Stomach (tissue), 9 donors: ENCODE measurements around the gene HEATR1. TPM values are rescaled to one million over a fixed set of nuclear protein-coding genes. Genes with fewer than 3 reads are reported as not detected.

ENCODE experiments used
- DNase-seq, 2 donors: peaks; one replicate each; pipeline versions ENCODE4 v3.0.0 to v3.0.0-alpha.2; 2013 to 2019
- H3K27ac ChIP-seq, 5 donors: fragments of 200-600 bp in 4 of 5; sonication (generic) in 4 of 5; one replicate each; pipeline ENCODE4 v1.5.1; 2013 to 2019; ENCODE audit warnings: mild to moderate bottlenecking in 1 of 5, moderate library complexity in 1 of 5
- H3K27me3 ChIP-seq, 3 donors: fragments of 200-600 bp; sonication (generic); one replicate each; pipeline ENCODE4 v1.5.1; 2017 to 2019; ENCODE audit warnings: mixed run types in 1 of 3
- H3K36me3 ChIP-seq, 4 donors: fragments of 200-600 bp; sonication (generic); 1 replicate in 3 of 4; 2 replicates in 1 of 4; pipeline ENCODE4 v1.5.1; 2016 to 2019
- H3K4me1 ChIP-seq, 4 donors: fragments of 200-600 bp; sonication (generic); one replicate each; pipeline ENCODE4 v1.5.1; 2016 to 2019
- H3K4me3 ChIP-seq, 4 donors: fragments of 200-600 bp; sonication (generic) in 3 of 4; one replicate each; pipeline ENCODE4 v1.5.1; 2016 to 2019; ENCODE audit warnings: mild to moderate bottlenecking in 1 of 4
- H3K9me3 ChIP-seq, 4 donors: fragments of 200-600 bp; sonication (generic); one replicate each; pipeline ENCODE4 v1.5.1; 2016 to 2019
- EP300 ChIP-seq: sonication (generic); formaldehyde crosslinking; IDR thresholded peaks from one replicate; pipeline ENCODE4 v1.6.1; 2017; ENCODE audit warnings: antibody characterized with exemption
- POLR2A ChIP-seq, 4 donors: fragments of 450-650 bp; IDR thresholded peaks; one replicate each; pipeline ENCODE4 v1.6.1; 2016; ENCODE audit warnings: antibody characterized with exemption in 4 of 4, control low read depth in 2 of 4, mild to moderate bottlenecking in 1 of 4, moderate library complexity in 1 of 4
- POLR2AphosphoS5 ChIP-seq, 3 donors: sonication (generic); formaldehyde crosslinking; IDR thresholded peaks; one replicate each; pipeline ENCODE4 v1.6.1; 2016; ENCODE audit warnings: antibody characterized with exemption in 3 of 3
- WGBS, 5 donors: extraction: QIAGEN DNeasy Blood & Tissue Kit in 3 of 5; methylation state at CpG; one replicate each; pipeline versions ENCODE4 v1.1.5 to v1.1.7; 2013 to 2018; 5-methylcytosine and 5-hydroxymethylcytosine counted together
- intact Hi-C: fragments of 100-400 bp; cut with DNase I; formaldehyde crosslinking; loops from one replicate; pipeline ENCODE4 v1.15.1; 2023; ENCODE audit warnings: low total_unique reads
- polyA plus RNA-seq, 3 donors: library from polyadenylated mRNA; stranded (reverse); fragments of 200-250 nt; gene quantifications; one replicate each; pipeline ENCODE4 v1.2.3, GENCODE V29; 2013
- total RNA-seq, 5 donors: library from RNA; depleted of rRNA; stranded (reverse); fragments of >200 nt; gene quantifications; one replicate each; pipeline versions ENCODE4 v1.1.0 to v1.2.3, GENCODE V29; 2014 to 2016
- TF ChIP-seq, protein P1 (sequence below), 7 experiments: fragments of 450-650 bp in 4 of 7; fragments of 200-600 bp in 3 of 7; sonication (generic) in 3 of 7; IDR thresholded peaks; one replicate each; pipeline ENCODE4 v1.5.1; 2016 to 2019; ENCODE audit warnings: antibody characterized with exemption in 7 of 7, control low read depth in 2 of 7, mild to moderate bottlenecking in 1 of 7
- donor health status: healthy with polysubstance abuse.
- donor health status: Bipolar disorder and iron deficiency.
- donor health status: healthy.

HEATR1 gene
- total and polyA plus RNA-seq, 8 donors, result 2.4 to 51.8 (median 12.1) TPM

DNA sequence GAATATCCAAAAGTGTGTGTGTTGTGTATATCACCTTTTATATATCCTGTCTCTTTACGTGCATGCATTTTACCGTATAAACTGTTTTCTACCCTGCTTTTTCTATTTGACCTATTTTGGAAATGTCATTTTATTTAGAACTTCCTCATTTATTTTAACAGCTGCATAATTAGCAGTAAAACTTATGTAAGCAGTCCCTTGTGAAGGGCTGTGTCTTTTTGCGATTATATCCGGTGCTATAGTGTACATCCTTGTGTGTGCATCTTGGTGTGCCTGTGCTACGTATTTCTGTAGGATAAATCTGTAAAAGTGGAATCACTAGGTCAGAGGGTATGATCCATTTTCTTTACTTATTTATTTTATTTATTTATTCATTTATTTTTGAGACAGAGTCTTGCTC is 73.4 kb downstream of the HEATR1 start:
- no peak for DNase-seq
- Histone ChIP-seq H3K4me1 (peaks cover 5 to 43% (median 18%) of the 10 kb centered on the region in 4 donors), H3K27me3 (no peaks in the 10 kb centered on the region), H3K4me3 (no peak overlapping the region), H3K9me3 (no peaks in the 10 kb centered on the region), H3K27ac (no peak overlapping the region), H3K36me3 (peaks cover 12 to 71% (median 46%) of the 10 kb centered on the region in 4 donors)
- intact Hi-C loops, result no loop called here
- TF ChIP-seq POLR2A (IDR thresholded peaks at IDR 0.05) (no peak), POLR2AphosphoS5 (IDR thresholded peaks at IDR 0.05) (no peak), EP300 (no peak)
- TF ChIP-seq, protein P1, sequence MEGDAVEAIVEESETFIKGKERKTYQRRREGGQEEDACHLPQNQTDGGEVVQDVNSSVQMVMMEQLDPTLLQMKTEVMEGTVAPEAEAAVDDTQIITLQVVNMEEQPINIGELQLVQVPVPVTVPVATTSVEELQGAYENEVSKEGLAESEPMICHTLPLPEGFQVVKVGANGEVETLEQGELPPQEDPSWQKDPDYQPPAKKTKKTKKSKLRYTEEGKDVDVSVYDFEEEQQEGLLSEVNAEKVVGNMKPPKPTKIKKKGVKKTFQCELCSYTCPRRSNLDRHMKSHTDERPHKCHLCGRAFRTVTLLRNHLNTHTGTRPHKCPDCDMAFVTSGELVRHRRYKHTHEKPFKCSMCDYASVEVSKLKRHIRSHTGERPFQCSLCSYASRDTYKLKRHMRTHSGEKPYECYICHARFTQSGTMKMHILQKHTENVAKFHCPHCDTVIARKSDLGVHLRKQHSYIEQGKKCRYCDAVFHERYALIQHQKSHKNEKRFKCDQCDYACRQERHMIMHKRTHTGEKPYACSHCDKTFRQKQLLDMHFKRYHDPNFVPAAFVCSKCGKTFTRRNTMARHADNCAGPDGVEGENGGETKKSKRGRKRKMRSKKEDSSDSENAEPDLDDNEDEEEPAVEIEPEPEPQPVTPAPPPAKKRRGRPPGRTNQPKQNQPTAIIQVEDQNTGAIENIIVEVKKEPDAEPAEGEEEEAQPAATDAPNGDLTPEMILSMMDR (IDR thresholded peaks at IDR 0.05), result no peak
- WGBS, 5 donors, result 75 to 83% (median 81%) methylated on average over 5 of the region's 5 CpGs

DNA sequence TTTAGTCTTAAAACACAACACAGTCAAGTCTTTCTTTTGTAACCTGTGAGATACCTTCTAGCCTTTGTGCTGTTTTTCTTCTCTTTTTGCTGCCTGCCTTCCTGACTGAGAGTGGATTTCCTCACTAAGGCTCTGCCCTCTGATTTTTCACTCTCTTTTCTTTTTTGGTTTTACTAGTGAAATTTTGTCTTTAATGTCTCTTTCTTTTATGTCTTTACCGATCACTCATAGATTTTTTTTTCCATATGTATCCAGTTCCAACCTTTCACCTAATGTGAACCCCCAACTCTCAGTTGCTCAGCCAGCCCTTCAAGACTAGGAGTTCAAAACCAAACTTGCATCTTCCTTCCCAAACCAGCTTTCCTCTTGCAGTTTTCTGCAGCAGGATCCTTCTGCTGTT is 74.0 kb downstream of the HEATR1 start:
- Histone ChIP-seq H3K9me3 (no peaks in the 10 kb centered on the region), H3K4me3 (no peak overlapping the region), H3K4me1 (peaks cover 5 to 45% (median 18%) of the 10 kb centered on the region in 4 donors), H3K27ac (peak overlapping the region in 1 of 5 donors; percentile 26), H3K27me3 (no peaks in the 10 kb centered on the region), H3K36me3 (peaks cover 12 to 69% (median 42%) of the 10 kb centered on the region in 4 donors)
- 58 to 77% (median 66%) methylated on average over 1 of the region's 1 CpG for WGBS, 5 donors
- DNase-seq, result no peak
- intact Hi-C loops, result no loop called here
- TF ChIP-seq POLR2A (IDR thresholded peaks at IDR 0.05), result no peak
- TF ChIP-seq POLR2AphosphoS5 (IDR thresholded peaks at IDR 0.05), result no peak
- TF ChIP-seq EP300, result no peak
- TF ChIP-seq, protein P1 (IDR thresholded peaks at IDR 0.05), result no peak

- Histone ChIP-seq H3K4me3 (no peak overlapping the region), H3K9me3 (no peaks in the 10 kb centered on the region), H3K36me3 (peaks cover 12 to 37% (median 26%) of the 10 kb centered on the region in 4 donors), H3K27ac (no peak overlapping the region), H3K27me3 (no peaks in the 10 kb centered on the region), H3K4me1 (peaks cover 4 to 43% (median 22%) of the 10 kb centered on the region in 4 donors)
- intact Hi-C loops, result no loop called here
- TF ChIP-seq POLR2AphosphoS5 (IDR thresholded peaks at IDR 0.05) (no peak), EP300 (no peak), POLR2A (IDR thresholded peaks at IDR 0.05) (no peak)
- TF ChIP-seq, protein P1 (IDR thresholded peaks at IDR 0.05), result no peak
- WGBS, 5 donors, result 88 to 93% (median 90%) methylated on average over 3 of the region's 3 CpGs
- no peak for DNase-seq
Measured at GRCh38 chr1:236526079-236526478, 78.2 kb downstream of the HEATR1 start.

- intact Hi-C loops, result no loop called here
- Histone ChIP-seq H3K27ac (peak overlapping the region in 4 of 5 donors; percentile 91 to 93 (median 92)), H3K9me3 (no peaks in the 10 kb centered on the region), H3K4me3 (peak overlapping the region; percentile 68 to 99 (median 84)), H3K36me3 (peaks cover 12 to 33% (median 26%) of the 10 kb centered on the region in 4 donors), H3K4me1 (peaks cover 4 to 30% (median 19%) of the 10 kb centered on the region in 4 donors), H3K27me3 (no peaks in the 10 kb centered on the region)
- 4 to 13% (median 7%) methylated on average over 3 of the region's 3 CpGs for WGBS, 5 donors
- no peak for DNase-seq
- TF ChIP-seq POLR2A (IDR thresholded peaks at IDR 0.05) (no peak), POLR2AphosphoS5 (IDR thresholded peaks at IDR 0.05) (no peak), EP300 (no peak)
- TF ChIP-seq, protein P1 (IDR thresholded peaks at IDR 0.05), result no peak
Measured at GRCh38 chr1:236524895-236525184, 79.5 kb downstream of the HEATR1 start.
